Measurements from ENCODE around the gene CDK5R2. TPM values are rescaled to one million over a fixed set of nuclear protein-coding genes. Genes with fewer than 3 reads are reported as not detected.

Gene CDK5R2
- polyA plus RNA-seq, 1 donor, result not detected

- no peak for DNase-seq
Measured at GRCh38 chr2:218986148-218986761, 26.8 kb downstream of the CDK5R2 start.

DNA sequence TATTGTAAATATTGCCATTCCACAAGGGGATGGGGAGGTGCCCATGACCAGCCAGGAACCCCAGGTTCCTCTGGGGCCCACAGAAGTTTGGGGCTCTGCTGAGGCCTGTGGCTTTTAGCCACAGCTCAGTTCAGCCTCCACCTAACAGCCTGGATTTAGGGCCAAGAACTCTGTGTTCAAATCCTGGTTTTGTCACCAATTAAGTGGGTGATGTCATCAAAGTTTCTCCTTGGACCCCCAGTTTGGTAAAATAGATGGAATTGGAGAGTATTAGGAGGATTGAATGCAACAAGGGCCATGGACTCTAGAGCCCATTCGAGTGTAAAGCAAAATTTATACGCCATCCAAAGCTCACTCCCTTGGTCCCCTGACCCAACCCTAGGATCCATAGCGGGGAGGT, 28.7 kb downstream of the CDK5R2 start:
- DNase-seq, result no peak

DNA sequence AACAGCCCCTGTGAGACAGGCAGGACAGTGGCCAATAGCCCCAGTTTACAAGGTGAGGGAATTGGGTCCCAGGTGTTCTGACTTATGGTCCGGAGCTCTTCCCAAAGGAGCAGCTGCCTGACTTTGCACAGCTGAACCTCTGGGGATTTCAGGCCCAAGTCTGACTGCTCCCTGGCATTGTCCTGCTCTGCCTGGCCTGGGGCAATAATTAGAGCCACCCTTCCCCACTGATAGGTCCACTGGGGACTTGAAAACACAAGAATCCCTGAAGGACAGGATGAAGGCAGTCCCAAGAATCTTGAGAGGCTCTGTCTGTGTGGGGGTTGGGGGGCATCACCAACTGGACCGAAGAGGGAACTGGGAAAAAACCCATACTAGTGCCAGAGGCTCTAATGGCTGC, 29.2 kb downstream of the CDK5R2 start:
- DNase-seq, result no peak

DNA sequence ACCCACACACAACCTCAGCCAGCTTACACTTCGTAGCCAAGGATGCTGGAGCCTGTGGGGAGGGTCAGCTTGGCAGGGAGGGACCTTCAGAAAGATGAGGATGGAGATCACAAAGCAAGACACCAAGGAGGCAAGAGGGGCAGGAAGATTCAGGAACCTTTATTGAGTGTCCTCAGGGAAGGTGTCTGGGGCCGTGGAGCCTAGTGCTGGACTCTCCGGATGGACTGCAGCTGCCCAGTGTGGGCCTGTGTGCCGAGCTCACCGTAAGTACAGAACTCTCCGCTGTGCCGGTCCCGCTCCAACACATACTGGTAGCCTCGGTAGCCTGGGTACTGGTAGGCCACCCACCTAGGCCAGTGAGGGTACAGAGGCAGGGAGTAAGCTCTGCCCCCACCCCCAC, 30.6 kb downstream of the CDK5R2 start:
- no peak for DNase-seq

DNA sequence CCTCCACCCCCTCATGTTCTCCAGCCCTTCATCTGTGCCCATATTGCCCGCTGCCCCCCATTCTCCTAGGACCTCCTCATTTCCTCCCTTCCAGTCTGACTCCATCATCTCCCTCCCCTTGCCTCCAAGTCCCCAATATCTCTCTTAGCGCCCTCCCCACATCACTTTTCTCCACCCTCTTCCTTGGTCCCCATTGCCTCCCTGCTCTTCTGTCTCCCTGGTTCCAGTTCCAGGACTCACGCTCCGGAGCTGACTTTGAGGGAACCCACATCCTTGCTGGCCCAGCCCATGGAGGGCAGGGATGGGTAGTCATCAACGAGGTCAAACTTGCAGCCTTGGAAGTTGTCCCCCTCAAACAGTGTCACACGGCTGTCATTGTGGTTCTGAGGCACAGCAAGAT, 31.1 kb downstream of the CDK5R2 start:
- DNase-seq, result no peak

DNA sequence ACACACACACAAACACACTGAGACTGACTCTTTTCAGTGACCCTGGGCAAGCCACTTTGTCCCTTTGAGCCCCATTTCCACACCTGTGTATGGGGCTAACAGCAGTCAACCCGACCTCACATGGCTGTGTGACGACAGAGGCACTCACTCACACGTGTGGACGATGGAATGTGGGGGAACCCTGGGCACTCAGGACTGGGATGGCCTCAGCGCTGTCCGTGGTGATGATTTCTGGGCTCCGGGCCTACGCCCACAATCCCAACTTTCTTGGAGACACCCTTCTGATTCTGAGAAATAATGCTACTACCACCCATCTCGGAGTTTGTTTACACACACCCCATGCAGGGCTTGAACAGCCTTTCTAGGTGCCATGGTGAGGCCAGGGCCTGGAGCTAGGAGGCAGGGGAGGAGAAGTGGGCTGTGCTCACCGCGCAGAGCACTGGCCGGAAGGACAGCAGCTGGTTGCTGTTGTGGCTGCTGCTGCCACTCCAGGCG, 32.3 kb downstream of the CDK5R2 start:
- no peak for DNase-seq

GRCh38 chr2:218992196-218992595, 32.7 kb downstream of the CDK5R2 start:
- no peak for DNase-seq

GRCh38 chr2:218992703-218993344, 33.4 kb downstream of the CDK5R2 start:
- no peak for DNase-seq

- no peak for DNase-seq
Measured at GRCh38 chr2:218993345-218994315, 34.2 kb downstream of the CDK5R2 start, which contains the start of gene CRYBA2. Gene CRYBA2 (minus strand): TSS chr2:218993422. CDS start chr2:218993176, 246 bp downstream.

- no peak for DNase-seq
Measured at GRCh38 chr2:218995561-218995960, 36.1 kb downstream of the CDK5R2 start.

DNA sequence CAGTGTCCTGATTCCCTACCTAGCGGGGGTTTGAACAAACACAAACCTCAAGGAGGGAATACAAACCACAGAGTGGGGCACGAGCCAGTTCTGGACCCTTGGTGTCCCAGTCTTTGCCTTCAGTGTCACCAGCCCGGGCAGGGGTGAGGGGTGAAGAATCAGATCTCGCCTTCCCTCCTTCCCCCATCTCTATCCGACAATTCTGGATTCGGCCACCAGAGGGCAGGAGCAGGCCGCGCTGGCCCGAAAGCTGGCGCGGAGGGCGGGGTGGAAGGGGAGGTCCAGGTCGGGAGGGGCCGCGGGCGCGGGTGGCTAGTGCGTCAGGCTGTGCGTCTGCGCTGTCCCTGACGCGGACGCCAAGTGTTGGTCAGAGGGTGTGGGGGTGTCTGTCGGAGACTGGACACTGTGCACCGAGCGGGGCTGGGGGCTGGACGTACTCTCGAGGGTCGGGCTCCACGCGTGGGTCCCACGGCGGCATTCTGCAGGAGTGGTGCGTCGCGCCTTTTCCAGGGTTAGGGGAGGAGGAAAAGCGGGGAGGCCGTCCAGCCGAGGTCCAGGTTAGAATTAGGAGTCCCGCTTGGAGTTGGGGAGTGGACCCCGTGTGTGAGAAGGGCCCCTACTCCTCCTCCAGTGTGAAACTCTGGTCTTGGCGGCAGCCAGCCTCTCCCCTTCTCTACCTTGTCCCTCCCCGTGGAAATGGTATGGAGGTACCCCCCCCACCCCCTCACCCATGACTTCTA, 36.7 kb downstream of the CDK5R2 start:
- peak; percentile 74 for DNase-seq

DNA sequence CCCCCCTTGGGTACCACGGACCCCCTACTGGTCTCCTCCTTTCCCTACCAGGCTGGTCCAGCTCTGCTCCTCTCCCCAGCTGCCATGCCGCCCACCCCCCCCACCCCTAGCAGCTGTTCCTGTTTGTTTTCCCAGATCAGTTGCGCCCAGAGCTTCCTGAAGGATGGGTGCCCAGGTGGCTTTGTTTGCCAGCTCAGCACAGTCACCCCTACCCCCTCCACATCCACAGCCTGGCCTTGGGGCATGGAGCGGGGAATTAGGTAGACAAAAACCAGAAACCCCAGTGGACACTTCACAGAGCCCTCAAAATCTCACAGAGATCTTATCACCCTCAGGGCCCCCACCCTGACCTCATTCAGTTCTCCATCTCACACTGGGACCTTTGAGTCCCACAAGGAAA, 37.5 kb downstream of the CDK5R2 start:
- no peak for DNase-seq

DNA sequence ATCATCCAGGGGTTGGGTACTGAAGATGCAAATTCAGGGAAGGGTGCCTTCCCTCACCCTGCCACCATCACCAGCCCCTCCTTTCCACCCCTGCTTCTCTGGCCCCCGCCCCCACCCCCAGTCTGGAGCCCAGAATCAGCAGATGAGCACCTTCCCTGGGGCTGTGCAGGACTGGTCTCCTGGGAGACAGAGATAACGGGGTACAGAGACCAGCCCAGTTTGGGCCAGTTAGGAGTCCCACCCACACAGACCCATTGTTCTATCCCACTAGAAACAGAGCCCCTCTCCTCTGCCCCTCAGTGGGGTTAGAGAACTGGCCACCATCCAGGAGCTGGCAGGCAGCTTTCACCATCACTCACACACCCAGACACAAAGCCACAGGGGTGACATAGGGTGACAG, 38.3 kb downstream of the CDK5R2 start:
- no peak for DNase-seq

DNA sequence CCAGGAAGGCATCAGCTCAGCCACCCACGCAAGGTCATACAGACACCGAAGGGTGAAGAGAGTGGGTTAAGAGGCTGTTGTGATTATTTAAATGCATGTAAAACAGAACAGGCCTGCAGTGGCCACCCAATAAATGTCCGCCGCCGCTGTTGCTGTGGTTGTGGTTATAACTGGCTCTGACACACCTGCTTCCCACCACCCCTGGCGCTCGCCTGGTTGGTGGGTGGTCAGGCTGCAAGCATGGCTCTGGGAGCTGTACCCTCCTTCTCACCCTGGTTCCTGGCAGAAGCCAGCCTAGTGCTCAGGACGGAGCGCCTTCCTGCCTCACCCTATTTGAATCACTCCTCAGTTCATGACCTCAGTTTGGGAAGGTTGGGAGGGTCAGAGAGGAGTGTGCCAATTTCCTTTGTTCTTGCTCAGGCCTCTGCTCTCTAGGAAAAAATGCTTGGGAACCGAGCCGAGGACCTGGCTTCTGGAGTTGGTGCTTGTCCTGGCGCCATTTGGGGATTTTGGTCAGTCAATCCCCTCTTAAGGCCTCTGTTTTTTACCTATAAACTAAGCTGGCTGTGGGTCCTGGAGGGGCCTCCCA, 39.0 kb downstream of the CDK5R2 start:
- DNase-seq, result no peak

DNA sequence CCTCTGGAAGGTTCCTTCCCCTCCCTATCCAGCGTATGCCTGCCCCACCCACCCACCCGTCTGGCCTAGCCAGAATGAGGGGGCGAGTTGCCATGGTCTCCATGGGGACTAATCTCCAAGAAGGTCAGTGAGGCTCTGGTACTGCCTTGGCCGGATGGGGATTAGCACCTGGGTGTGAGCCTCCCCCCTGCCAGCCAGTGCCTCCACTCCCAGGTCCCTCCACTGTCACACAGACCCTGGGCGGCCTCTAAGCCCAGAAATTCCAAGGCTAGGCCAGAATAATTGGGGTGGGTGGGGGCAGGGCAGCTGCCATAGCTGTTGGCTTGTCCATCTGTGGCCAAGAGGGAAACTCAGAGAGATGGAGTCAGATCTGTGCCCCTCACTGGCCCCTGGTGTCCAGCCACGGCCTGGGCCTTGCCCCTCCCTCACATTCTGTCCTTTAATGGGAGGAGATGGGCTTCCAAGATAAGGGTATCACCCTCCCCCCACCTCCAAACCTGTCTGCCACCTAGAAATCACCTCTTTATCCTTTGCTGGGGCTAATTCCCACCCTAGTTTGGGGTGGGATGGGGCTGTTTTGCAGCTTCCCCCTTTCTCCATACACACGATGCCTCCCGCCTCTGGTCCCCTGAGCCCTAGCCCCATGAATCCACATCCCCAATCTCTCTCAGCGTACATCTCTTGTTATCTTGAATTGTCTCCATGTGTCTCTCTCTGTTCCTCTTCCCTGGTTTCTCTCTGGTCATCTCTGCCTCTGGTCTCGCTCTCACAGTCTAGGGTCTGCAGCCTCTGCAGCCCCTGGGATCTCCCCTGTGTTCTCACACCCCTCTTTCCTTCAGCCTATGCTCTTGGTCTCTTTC, 39.8 kb downstream of the CDK5R2 start:
- no peak for DNase-seq

- no peak for DNase-seq
Measured at GRCh38 chr2:218999881-219000568, 40.6 kb downstream of the CDK5R2 start.

DNA sequence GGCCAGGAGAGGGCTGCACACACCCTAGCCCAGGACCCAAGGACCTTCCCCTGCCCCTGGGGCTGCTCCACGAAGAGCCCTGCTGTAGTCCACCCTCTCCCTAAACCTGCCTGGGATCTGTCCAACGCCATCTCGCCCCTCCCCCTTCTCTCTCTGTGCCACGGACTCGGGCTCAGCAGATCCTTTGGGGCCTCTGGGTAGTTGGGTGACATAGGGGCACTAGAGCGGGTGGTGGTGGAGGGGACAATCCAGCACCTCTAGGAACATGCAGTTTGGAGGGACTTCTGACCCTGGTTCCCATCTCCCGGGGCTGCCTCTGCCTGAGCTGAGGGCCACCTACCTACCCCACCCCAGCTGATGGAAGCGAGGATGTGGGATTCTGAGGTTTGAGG, 41.1 kb downstream of the CDK5R2 start:
- no peak for DNase-seq

GRCh38 chr2:219001100-219001576, 41.7 kb downstream of the CDK5R2 start:
- DNase-seq, result no peak

- DNase-seq, result no peak
Measured at GRCh38 chr2:219001577-219002394, 42.3 kb downstream of the CDK5R2 start.

All from left kidney (tissue), 2 donors.